Uterus (tissue), 4 donors: Measurements from ENCODE around the gene PAH. TPM values are rescaled to one million over a fixed set of nuclear protein-coding genes. Genes with fewer than 3 reads are reported as not detected.

Experiments
- DNase-seq, 2 donors: peaks; one replicate each; pipeline ENCODE4 v3.0.0-alpha.2; 2019 to 2020
- H3K27ac ChIP-seq, 2 donors: fragments of 200-600 bp; sonication (generic); 1 replicate in 1 of 2; 2 replicates in 1 of 2; pipeline ENCODE4 v1.5.1; 2016 to 2018
- H3K27me3 ChIP-seq, 2 donors: fragments of 200-600 bp; sonication (generic); one replicate each; pipeline ENCODE4 v1.5.1; 2018 to 2019; ENCODE audit warnings: control low read depth in 1 of 2
- H3K36me3 ChIP-seq, 2 donors: fragments of 200-600 bp; sonication (generic); one replicate each; pipeline ENCODE4 v1.5.1; 2019; ENCODE audit warnings: control low read depth in 1 of 2
- H3K4me1 ChIP-seq, 2 donors: fragments of 200-600 bp; sonication (generic); one replicate each; pipeline ENCODE4 v1.5.1; 2018 to 2019; ENCODE audit warnings: control low read depth in 1 of 2
- H3K4me3 ChIP-seq, 2 donors: fragments of 200-600 bp; sonication (generic); 1 replicate in 1 of 2; 2 replicates in 1 of 2; pipeline ENCODE4 v1.5.1; 2018 to 2019; ENCODE audit warnings: mild to moderate bottlenecking in 1 of 2
- H3K9me3 ChIP-seq, 2 donors: fragments of 200-600 bp; sonication (generic); one replicate each; pipeline ENCODE4 v1.5.1; 2019; ENCODE audit warnings: control low read depth in 1 of 2
- POLR2A ChIP-seq, 2 donors: fragments of 450-650 bp; IDR thresholded peaks; one replicate each; pipeline ENCODE4 v1.6.1; 2016; ENCODE audit warnings: antibody characterized with exemption in 2 of 2, mild to moderate bottlenecking in 1 of 2, moderate library complexity in 1 of 2
- intact Hi-C: fragments of 100-400 bp; cut with DNase I; formaldehyde crosslinking; loops from one replicate; pipeline ENCODE4 v1.15.1; 2023; ENCODE audit warnings: low total_unique reads
- total RNA-seq, 4 donors: library from RNA; depleted of rRNA in 3 of 4; stranded (reverse); fragments of >200 nt in 3 of 4; gene quantifications; one replicate each; pipeline versions ENCODE4 v1.1.0 to v1.2.4, GENCODE V29; 2014 to 2023
- TF ChIP-seq, protein P1 (sequence below), 4 experiments: fragments of 200-600 bp in 2 of 4; fragments of 450-650 bp in 2 of 4; sonication (generic) in 2 of 4; IDR thresholded peaks; one replicate each; pipeline ENCODE4 v1.5.1; 2016 to 2019; ENCODE audit warnings: antibody characterized with exemption in 4 of 4, mild to moderate bottlenecking in 2 of 4, moderate library complexity in 1 of 4
- donor health status: DM: yes; HTN: yes; CAD: no.

PAH gene
- total RNA-seq, 4 donors from 2014 or later: 0.18 TPM; not detected in 3

DNA sequence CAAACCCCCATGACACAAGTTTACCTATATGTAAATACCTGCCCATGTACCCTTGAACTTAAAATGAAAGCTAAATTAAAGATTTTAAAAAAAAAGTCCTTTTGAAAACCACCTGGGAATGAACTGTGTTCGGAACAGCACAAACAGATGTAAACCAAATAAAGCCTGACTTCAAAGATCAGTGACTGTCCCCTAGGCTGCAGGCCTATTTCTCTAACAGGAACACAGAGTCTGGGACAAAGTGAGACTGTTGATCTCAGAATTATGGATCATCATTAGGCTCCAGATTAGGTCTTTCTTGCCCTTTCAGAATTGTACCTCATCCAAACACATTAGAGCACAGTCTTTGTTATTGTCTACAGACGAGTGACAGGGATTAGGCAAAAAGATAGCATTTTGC, 54.6 kb downstream of the PAH start:
- TF ChIP-seq POLR2A (IDR thresholded peaks at IDR 0.05): no peak
- TF ChIP-seq, protein P1, sequence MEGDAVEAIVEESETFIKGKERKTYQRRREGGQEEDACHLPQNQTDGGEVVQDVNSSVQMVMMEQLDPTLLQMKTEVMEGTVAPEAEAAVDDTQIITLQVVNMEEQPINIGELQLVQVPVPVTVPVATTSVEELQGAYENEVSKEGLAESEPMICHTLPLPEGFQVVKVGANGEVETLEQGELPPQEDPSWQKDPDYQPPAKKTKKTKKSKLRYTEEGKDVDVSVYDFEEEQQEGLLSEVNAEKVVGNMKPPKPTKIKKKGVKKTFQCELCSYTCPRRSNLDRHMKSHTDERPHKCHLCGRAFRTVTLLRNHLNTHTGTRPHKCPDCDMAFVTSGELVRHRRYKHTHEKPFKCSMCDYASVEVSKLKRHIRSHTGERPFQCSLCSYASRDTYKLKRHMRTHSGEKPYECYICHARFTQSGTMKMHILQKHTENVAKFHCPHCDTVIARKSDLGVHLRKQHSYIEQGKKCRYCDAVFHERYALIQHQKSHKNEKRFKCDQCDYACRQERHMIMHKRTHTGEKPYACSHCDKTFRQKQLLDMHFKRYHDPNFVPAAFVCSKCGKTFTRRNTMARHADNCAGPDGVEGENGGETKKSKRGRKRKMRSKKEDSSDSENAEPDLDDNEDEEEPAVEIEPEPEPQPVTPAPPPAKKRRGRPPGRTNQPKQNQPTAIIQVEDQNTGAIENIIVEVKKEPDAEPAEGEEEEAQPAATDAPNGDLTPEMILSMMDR (IDR thresholded peaks at IDR 0.05): no peak
- H3K36me3 ChIP-seq: no peaks in the 10 kb centered on the region
- intact Hi-C loops: no loop called here
- no peak overlapping the region for H3K4me3 ChIP-seq
- no peaks in the 10 kb centered on the region for H3K9me3 ChIP-seq
- H3K27me3 ChIP-seq: no peaks in the 10 kb centered on the region
- H3K4me1 ChIP-seq: no peaks in the 10 kb centered on the region
- H3K27ac ChIP-seq: no peak overlapping the region
- no peak for DNase-seq

DNA sequence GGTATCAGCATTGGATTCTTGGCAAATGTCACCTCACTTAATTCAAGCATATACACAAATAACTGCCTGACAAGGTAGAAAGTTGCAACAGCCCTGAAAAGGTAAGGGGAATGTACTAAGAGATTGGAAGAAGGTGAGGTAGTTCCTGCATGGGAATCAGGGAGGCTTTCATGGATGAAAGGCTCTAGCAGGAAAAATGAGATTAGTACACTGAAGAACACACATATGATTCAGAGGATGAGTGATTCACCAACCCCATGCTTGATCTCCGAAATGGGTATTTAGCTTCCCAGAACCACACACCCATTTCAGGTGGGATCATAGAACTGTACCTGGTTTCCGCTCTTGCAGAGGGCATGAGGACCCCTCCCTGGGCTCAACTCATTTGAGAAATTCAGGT, 65.8 kb downstream of the PAH start:
- TF ChIP-seq, protein P1 (IDR thresholded peaks at IDR 0.05): no peak
- Histone ChIP-seq H3K4me1 (no peaks in the 10 kb centered on the region), H3K36me3 (no peaks in the 10 kb centered on the region), H3K9me3 (no peaks in the 10 kb centered on the region), H3K4me3 (no peak overlapping the region), H3K27me3 (no peaks in the 10 kb centered on the region), H3K27ac (no peak overlapping the region)
- intact Hi-C loops: no loop called here
- no peak for DNase-seq

DNA sequence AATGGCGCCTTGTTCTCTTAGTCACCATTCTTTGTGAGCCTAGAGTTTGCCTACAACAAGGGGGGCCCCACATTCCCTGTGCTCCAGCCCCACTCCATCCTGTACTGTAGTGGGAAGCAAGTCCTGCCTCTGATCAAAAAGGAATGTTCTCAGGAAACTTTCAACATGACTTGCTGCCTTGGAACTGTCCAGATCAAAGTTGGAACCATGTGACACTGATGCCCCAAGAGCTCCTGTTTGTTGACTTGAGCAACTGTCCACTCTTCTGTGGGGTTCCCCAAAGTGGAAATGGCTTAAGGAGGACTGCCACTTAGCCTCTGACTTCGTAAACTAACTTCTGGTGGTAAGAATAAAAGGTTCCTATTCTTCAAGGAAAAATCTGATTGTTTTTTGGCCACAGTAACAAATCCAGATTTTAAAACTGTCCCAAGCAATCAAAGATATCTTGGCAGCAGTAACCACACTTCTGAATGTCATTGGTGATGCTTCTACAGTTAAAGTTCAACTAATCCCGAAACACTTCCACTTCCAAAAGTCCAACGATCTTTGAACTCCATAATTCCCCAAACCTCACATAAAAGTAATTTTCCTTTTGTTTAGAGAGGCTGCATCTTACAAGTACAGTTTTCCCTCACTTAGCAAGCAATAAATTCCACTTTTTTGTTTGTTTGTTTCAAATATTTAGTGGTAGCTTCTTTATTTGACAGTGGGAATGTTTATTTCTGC, 67.2 kb downstream of the PAH start:
- H3K4me3 ChIP-seq: no peak overlapping the region
- no peak for DNase-seq
- H3K9me3 ChIP-seq: no peaks in the 10 kb centered on the region
- H3K27me3 ChIP-seq: no peaks in the 10 kb centered on the region
- H3K4me1 ChIP-seq: no peaks in the 10 kb centered on the region
- TF ChIP-seq, protein P1 (IDR thresholded peaks at IDR 0.05): no peak
- TF ChIP-seq POLR2A (IDR thresholded peaks at IDR 0.05): no peak
- no peaks in the 10 kb centered on the region for H3K36me3 ChIP-seq
- intact Hi-C loops: no loop called here
- no peak overlapping the region for H3K27ac ChIP-seq

DNA sequence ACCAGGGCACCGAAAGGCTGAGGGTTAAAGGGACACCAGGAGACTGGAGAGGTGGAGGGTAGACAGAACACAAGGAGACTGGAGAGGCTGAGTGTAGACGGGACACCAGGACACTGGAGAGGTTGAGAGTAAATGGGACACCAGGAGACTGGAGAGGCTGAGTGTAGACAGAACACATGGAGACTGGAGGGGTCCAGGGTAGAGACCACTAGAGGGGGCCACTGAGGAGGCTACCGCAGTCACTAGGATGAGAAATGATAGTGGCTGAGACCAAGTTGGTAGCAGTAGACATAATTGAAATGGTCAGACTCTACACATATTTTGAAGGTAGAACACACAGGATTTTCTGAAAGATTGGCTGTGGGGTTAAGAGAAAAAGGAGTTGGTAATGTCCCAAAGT, 68.2 kb downstream of the PAH start:
- intact Hi-C loops: no loop called here
- Histone ChIP-seq H3K27me3 (no peaks in the 10 kb centered on the region), H3K9me3 (no peaks in the 10 kb centered on the region), H3K27ac (no peak overlapping the region), H3K4me1 (no peaks in the 10 kb centered on the region), H3K36me3 (no peaks in the 10 kb centered on the region), H3K4me3 (no peak overlapping the region)
- TF ChIP-seq, protein P1 (IDR thresholded peaks at IDR 0.05): no peak
- TF ChIP-seq POLR2A (IDR thresholded peaks at IDR 0.05): no peak
- no peak for DNase-seq

DNA sequence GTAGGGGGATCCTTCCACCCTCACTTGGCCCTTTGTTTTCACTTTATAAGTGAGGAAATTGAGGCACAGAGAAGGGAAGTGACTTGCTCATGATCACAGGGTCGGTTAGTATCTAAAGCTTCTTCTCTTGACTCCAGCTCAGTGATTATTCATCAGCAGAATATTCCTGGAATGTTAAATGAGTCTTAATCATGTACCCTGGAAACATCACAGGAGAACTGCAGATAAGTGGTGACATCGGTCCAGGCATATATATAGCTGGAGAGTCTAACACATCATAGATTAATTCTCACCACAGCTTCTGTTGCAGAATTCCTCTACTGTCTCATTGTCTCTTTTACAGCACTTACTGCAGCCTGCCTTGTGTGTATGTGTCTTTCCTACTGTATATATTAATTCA, 69.9 kb downstream of the PAH start:
- Histone ChIP-seq H3K36me3 (no peaks in the 10 kb centered on the region), H3K9me3 (no peaks in the 10 kb centered on the region), H3K27me3 (no peaks in the 10 kb centered on the region), H3K4me1 (no peaks in the 10 kb centered on the region), H3K4me3 (no peak overlapping the region), H3K27ac (no peak overlapping the region)
- TF ChIP-seq, protein P1 (IDR thresholded peaks at IDR 0.05): no peak
- no peak for TF ChIP-seq POLR2A (IDR thresholded peaks at IDR 0.05)
- DNase-seq: no peak
- intact Hi-C loops: no loop called here
